IPS-NIHi11 (cell line): ENCODE measurements around the gene SPATC1L.
A peak's percentile ranks its signal among the peaks of the same experiment; 100 is the strongest.
"Not testable (repeated sequence)": the region's sequence is repeated elsewhere in the genome, so short reads cannot be mapped to it uniquely, and the experiment has no call there.

Experiments
- DNase-seq: peaks from one replicate; pipeline ENCODE4 v3.0.0; 2012; ENCODE audit warnings: mixed read lengths, low spot score

Gene SPATC1L

DNA sequence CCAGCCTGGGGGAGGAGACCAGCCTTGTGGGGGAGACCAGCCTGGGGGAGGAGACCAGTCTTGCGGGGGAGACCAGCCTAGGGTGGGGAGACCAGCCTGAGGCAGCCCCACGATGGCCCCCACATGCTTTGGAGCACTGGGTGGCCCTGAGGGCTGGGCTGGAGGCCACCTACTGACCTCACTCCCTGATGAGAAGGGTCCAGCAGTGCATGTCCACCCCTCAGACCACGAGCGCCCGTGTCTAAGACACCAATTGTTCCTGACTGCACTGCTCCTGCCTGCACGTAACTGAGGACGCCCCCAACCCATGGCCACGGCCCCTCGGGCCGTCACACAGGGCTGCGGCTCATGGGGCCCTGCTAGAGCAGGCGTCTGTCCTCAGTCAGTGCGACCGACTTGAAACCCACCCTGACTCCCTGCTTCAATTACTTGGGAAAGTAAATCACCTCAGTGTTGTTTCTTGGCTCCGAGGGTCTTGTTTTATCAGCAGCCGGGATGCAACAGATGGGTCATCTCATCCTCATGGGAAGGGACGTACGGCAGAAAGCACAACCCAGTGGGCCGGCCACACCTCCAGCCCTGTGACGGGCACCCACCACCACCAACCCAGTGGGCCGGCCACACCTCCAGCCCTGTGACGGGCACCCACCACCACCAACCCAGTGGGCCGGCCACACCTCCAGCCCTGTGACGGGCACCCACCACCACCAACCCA lies at the start of gene SPATC1L:
Gene SPATC1L, minus strand, starts transcription at position 550 of the 715 bp plus-strand sequence. CDS start 1,643 bp downstream, outside the sequence.
- DNase-seq = peak; percentile 78

DNA sequence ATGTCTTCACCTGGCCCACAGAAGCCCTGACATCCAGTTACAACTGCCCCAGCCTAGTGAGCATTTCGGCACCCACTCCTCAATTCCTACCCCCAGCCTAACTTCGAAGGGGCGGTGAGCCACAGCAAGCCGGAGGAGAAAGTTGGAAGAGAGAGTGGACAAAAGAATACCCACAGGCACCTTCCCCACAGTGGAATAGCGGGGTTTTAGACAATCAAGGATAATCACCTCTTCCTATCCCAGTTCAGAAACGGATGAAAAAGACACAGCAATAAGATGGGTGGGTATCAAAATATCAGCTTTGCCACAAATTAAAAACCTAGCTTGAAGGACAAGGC lies 45.6 kb upstream of the SPATC1L start:
- no peak for DNase-seq

DNA sequence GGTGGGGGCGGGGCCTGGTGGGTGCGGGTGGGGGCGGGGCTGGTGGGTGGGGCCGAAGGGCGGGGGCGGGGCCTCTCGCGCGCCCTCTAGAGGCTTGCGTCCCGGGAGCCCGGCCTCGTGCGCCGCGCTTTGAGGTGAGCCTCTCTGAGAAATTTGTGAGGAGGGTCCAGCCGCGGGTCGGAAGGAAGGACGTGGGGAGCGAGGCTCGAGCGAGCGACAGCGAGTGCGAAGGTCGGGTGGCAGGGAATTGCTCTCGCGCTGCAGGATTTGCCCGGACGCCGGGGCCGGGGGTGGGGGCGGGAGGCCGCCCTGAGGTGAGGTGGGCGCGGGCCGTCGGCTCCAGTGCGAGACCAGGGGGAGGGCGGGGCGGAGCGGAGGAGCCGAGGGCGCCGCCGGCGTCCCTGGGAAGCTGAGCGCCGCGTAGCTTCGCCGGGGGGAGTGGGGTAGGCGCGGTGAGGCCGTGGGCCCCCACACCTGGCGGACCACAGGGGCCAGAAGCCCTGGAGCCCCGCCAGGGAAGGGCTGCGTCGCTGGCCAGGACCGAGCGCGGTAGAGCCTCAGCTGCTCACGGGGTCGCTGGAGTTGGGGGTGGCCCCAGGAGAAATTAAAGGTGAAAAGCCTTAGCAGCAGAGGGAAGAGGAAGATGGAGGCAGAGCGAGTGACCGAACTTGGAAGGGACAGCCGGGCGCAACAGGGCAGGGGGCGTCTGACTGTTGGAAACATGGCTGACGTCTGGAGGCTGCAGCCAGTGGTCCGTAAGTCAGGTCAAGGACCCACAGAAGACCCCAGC lies 45.1 kb upstream of the SPATC1L start:
- DNase-seq = peak; percentile 88

DNA sequence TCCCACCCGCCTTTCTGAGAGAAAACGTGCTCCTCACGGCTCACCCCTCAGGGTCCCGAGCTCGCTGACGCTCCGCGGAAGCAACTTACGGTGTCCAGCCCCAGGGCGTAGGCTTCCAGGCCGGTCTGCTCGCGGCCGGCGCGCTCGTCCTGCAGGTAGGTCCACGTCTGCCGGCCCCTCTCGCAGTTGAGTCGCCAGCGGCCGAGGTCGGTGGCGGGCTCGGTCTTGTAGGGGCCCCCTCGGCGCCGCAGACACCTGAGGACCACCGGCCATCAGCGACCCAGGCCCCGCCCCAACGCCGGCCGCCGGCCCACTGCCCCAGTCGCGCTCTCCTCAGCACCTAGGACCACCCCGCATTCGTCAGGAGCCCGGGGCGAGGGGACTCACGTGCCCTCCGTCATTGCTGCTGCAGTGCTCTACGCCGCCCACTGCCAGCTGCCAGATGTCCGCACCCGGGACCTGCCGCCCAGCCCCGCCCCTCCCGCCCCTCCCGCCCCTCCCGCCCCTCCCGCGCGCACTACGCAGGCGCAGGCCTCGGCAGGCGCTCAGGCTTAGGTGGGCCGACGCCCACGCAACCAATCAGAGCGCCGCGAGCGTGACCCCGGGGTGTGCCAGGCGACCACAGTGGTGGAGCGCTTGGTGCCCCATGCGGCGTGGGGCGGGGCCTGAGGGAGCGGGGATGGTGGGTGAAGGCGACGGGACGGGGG lies 44.2 kb upstream of the SPATC1L start, which contains the start of gene LSS:
Gene LSS, minus strand, starts transcription at position 430 of the 707 bp plus-strand sequence. Its CDS starts 29 bp downstream, at position 401.
- peak; percentile 99 for DNase-seq

DNA sequence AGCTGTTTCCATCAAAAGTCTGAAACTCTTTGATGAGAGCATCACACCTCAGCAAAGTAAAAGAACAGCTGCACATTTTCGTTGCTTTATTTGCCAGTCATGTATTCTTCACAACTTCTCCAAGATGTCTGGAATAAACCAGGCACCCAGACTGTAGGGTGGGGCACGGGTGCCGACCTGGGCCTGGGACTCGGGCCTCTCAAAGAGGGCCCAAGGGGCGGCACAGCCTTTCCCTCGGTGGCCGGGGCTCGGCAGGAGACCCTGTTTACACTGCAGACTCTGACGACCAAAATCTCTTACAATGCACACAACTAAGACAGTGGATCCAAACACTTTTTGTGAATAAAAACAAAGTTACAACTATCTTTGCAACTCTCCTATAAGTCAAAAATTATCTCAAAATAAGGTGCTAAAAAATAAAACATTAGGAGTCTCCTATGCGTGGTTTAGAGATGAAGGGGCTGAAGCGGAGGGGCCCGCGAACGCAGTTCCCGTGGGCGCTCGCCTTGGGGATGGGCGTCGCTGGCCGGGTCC lies 43.6 kb upstream of the SPATC1L start:
- DNase-seq = no peak

DNA sequence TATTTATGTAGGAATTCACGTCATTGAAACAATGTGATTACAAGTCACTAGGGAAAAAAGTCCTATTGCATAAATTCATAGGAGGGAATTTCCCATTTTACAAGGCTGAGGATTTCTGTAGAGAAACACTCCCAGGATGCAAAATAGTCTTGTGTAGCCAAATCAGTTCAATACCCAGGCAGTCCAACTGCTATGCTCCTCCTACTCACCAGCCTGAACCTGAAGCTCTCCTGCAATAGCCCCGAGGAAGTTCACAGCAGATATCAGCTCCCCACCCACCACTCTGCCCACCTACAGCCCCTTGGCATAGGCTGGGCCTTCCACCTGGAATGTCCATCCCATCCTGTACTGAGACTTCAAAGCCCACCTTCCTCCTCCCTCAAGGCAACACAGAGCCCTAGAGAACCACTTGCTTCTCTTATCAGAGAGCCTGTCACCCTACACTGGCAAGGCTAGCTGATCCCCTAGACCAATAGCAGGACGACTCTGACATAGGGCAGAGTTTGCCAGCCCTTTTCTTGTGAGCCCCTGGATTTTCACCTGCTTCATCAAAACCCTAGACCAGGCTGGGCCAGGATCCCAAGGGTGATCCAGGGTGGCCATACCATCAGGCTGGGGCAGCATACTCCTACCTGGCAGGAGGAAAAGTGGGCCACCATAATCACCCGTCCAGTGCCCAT lies 42.8 kb upstream of the SPATC1L start:
- DNase-seq = no peak

DNA sequence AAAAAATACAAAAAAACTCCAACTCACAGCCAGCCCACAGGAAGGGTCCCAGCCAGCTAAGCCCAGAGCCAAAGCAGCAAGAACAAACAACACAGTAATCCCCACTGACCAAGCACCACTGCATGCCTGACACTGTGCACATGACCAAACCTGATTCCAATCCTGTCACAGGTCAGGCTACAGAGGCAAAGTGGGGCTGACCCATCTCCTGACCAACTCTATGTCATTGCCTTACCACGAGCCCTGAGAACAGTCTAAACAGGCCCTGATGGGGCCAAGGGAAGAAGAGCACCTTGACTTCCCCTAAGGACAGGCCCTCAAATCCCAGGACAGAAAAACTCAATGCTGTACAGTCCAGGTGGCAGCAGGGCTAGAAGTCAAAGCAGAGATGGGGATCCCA lies 41.9 kb upstream of the SPATC1L start:
- DNase-seq = no peak

DNA sequence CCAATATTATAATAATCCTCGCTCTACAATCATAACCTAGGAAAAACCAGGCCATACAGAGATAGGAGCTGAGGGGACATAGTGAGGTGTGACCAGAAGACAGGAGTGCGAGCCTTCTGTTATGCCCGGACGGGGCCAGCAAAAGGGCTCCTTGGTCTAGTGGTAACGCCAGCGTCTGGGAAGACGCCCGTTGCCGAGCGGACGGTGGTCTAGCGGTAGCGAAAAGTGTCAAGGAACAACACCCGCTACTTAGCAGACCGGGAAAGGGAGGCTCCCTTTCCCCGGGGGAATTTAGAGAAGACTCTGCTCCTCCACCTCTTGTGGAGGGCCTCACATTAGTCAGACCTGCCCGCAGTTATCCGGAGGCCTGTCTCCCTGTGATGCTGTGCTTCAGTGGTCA lies 39.4 kb upstream of the SPATC1L start:
- not testable (repeated sequence) for DNase-seq

DNA sequence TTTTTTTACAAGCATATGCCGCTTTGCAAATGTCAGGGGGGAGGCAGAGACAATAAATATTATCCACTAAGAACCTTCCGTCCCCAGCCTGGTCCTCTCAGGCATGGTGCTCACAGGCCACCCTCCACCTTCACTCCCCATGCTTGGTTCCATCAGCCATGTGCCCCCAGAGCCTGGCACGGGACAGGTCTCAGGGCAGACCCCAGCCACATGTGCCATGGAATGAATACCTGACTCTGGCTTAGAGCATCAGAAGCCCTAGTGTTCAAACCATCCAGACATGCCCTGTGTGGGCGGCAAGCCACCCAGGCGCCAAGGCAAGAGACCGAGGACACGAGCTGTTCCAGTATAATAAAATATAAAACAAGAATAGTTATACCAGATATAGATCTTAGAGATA lies 39.0 kb upstream of the SPATC1L start:
- no peak for DNase-seq

DNA sequence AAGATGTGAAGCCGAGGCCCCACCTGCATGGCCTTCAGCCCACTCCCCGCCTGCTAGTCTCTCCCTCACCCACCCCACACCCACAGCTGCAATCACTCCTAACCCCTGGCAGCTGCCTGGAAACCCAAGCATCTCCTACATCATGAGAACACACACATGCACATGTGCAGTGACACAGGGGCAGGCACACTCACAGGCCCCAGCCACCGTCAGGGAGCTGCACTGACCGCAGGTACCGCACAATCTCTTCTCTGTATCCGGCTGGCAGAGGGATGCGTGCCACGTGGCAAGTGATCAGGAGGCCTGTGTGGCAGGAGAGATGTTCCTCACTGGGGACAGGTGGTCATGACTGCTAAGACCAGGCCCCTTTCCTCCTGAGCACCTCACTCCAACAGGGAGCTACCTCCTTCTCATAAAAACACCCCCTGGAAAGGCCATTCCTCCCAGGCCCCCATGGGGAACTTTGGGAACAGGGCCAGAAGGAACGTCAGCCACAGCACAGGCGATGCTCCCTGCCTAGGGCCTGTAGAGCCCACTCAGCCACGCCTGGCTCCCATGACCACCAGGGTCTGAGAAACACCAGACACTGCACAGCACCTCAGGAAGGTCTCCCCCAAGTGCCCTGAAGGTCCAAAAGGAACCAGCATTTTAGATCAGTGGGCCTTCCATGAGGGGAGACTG lies 38.3 kb upstream of the SPATC1L start:
- no peak for DNase-seq

DNA sequence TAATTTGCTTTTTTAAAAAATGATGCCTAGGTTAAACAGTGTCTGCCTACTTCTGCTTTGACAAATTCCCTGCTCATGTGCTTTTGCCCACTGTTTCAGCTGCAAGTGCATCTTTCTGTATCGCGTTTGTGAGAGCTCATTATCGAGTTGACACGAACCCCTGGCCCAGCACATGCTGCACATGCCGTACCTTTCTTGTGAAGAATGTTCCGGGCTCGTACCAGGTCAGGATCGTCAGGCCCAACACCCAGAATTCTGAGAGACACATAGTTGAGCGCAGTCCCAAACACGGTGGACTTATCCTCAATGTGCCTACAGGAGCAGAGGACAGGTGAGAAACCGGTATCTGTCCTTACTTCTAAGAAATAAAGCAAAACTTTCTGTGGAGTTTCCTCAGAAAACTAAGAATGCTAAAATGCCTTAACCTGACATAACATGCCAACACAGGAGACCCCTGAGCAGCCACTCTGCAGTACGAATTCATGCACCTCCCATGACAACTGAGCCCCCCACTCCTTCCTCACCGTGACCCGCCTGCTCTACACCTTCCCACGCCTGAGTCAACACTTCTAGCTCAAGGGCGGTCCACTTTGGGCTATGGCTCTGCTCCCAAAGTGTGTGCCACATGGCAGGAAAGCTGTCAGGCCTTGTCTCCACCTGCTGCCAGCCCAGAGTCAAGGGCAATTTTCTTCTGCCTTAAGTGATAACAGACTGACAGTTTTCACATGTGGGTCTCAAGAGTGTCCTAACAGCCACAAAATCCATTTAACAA lies 37.6 kb upstream of the SPATC1L start:
- DNase-seq = no peak

DNA sequence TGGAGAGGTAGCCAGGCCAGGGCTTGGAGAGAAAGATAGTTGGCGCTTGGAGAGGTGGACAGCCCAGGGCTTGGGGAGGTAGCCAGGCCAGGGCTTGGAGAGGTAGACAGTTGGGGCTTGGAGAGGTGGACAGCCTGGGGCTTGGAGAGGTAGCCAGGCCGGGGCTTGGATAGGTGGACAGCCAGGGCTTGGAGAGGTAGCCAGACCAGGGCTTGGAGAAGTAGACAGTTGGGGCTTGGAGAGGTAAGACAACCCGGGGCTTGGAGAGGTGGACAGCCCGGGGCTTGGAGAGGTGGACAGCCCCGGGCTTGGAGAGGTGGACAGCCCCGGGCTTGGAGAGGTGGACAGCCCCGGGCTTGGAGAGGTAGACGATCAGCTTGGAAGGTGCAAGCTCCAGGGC lies 36.6 kb upstream of the SPATC1L start:
- DNase-seq = no peak

DNA sequence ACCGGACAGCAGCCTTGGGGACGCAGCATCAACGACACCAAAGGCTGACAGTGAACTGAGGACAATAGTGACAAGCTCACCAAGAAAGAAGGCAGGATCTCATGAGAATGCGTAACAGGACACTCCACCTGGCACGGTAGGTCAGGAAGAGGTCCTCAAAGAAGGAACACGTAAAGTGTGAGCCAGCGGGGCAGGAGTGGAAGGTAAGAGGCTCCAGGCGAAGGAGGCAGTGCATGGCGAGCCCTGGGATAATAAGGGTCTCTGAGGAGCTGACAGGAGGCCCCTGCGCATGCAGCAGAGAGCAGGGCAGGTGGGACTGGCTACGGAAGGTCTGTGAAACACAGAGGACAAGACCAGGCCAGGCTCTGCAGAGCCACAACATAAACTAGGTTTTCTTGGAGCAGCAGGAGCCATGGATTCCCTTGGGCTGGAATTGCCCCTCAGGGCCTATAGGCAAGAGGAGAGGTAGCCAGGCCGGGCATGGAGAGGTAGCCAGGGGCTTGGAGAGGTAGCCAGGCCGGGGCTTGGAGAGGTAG lies 36.1 kb upstream of the SPATC1L start:
- no peak for DNase-seq

DNA sequence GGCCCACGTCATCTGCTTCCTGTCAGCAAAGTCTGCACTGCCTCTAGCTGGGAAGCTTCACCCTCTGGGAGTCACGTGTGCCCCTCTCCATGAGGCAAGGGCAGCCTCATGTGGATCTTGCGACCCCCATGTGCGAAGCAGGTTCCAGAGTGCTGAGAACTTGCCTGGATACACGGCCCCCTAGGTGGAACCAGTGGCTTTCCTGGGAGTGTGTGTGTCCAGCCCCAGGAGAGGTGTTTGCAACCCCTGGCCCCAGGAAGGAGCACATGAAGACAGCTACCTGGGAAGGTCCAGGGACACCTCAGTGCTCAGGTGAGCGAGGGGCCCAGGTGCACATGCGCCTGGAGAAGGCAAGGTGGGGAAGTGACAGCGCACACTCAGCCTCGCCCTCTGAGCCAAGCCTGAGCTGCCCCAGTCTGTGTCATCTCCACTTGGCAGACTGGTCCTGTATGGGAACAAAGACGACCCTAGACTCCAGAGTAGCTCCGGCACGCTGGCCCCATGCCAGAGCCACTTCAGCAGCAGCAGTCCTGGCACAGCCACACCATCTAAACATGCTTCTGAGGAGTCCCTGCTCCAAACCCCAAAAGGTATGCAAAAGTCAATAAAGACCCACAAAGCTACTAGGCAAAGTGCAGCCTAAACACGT lies 35.5 kb upstream of the SPATC1L start:
- no peak for DNase-seq

DNA sequence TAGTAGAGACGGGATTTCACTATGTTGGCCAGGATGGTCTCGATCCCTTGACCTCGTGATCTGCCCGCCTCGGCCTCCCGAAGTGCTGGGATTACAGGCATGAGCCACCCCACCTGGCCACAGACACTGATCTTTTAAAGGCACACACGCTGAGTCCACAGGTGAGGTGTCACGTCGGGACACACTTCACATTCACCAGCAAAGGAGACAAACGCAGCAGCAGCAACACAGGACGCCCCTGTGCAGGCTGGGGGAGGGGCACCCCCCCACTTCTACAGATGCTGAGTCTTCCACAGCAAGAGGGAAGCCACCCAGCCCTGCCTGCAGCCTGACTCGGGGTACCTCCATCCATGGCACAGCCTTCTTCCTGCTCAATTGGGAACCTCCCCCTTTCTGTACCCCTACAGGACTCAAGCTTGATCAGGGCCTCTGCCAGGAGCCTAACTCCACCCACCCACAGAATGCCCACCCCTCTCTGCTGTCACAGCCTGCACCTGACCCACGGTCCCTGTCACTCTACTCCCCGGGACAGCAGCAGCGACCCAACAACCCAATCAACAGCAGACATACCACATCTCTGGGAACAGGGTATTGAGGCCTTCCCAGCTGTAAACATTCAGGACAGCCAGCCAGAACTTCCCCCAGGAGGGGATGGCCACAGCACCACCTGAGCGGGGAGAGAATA lies 34.8 kb upstream of the SPATC1L start:
- no peak for DNase-seq

DNA sequence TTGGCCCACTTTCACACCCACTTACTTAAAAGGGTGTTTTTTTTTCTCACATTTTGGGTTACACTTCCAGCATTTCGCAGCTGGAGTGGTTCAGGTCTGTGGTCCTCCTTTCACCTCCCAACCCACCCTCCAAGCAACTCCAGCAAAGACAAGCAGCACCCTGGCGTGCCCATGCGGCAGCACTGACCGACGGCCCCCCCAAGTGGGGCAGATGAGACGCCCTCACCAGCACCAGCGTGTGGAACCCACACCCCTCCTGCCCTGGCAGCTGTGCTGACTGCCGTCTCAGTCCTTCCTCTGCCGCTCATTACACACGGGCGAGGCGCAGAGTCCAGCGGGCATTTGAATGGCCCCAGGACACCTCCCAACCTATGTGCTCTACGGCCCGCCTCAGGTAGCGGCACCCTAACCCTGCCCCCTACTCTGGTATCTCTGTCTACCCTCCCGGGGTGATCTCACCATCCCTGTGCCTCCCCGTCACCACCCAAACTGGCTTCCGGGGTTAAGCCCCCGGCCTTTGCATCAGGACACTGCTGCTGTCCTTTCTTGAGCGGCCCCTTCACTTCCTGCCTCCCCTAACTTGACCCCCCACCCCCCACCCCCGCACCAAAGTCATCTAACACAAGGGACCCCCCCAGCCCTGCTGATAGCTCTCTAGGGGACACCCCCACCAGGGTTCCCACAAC lies 33.4 kb upstream of the SPATC1L start:
- DNase-seq = no peak

DNA sequence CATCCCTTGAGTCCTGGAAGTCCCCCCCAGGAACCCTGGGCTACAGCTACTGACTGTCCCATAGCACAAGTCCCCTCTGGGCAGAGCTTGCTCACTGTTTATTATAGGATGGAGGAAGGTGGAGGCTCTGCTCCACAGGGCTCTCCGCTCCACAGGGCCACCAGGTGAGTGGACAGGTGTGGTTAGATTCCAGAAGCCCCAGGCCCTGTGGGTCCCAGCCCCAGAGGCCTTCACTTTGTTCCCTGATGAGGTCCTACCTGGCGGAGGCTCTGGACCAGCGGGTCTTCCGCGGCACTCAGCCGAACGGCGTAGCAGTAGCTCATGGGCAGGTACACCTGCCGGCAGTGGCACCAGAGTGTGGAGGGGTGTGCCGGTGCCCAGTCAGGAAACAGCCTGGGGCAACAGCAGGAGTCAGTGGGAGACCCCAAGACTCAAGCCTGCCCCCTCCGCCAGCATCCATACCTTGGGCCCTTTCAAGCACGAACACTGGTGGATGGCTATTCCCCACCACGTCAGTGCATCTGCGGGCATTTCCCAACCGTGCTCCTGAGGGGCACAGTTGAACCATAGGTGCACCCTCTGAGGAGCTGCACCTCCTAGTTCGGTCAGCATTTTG lies 32.0 kb upstream of the SPATC1L start:
- DNase-seq = no peak

DNA sequence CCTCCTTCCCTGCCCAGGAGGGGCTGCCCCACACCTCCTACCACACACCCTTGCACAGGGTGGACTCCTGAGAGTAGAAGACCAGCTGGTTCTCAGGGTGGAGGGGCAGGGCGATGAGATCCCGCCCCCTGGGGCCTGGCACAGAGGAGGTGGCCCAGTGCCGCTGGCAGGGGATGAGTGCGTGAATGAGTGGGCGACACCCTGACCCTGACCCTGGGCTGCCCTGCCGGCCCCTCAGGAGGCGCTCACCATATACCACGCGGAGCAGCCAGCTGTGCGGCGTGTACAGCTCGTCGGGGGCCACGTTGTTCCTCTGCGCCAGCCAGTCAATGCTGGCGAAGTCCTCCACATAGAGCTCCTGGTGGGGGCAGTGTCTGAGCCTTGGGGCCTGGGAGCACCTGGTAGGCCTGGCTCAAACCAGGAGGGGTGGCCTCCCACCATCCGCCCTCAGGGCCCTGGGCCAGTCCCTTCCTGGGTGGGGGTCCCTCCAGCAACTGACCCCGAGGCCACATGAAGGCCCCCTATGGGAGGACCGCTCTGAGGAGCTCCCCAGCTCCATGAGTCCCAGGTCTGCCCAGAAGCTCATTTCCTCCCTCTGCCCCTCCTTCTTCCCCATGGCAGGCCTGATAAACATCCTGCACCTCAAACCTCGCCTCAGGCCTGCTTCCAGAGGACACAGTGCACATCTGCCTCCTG lies 31.3 kb upstream of the SPATC1L start:
- DNase-seq = no peak
